Stimulated activated CD8-positive, alpha-beta memory T cell treated with anti-CD3 and anti-CD28 coated beads, Interleukin-7, amount 100 ng/mL, for 48 hours (primary cell): ENCODE data around the gene CDKL4.
A peak's percentile ranks its signal among the peaks of the same experiment; 100 is the strongest.
"Not testable (repeated sequence)": the region's sequence is repeated elsewhere in the genome, so short reads cannot be mapped to it uniquely, and the experiment has no call there.

Experiments used
- DNase-seq, 2 donors: peaks; one replicate each; pipeline ENCODE4 v3.0.0-alpha.2; 2020; ENCODE audit warnings: low read depth in 1 of 2; ENCODE audit errors: extremely low read depth in 1 of 2

Gene CDKL4

GRCh38 chr2:39243469-39244123 is at the start of gene CDKL4:
Gene CDKL4, minus strand, starts transcription at chr2:39243970.
- no peak for DNase-seq

GRCh38 chr2:39290433-39290832 is 46.7 kb upstream of the CDKL4 start:
- DNase-seq, result no peak

GRCh38 chr2:39289609-39290008 is 45.8 kb upstream of the CDKL4 start:
- no peak for DNase-seq

GRCh38 chr2:39283561-39283960 is 39.8 kb upstream of the CDKL4 start:
- no peak for DNase-seq

GRCh38 chr2:39281391-39281790 is 37.6 kb upstream of the CDKL4 start:
- DNase-seq, result no peak

GRCh38 chr2:39275016-39275415 is 31.2 kb upstream of the CDKL4 start:
- DNase-seq, result no peak

GRCh38 chr2:39269941-39270340 is 26.2 kb upstream of the CDKL4 start:
- no peak for DNase-seq

- DNase-seq, result no peak
Observed at GRCh38 chr2:39266916-39267434, 23.2 kb upstream of the CDKL4 start.

GRCh38 chr2:39266139-39266805 is 22.5 kb upstream of the CDKL4 start:
- DNase-seq, result no peak

- no peak for DNase-seq
Observed at GRCh38 chr2:39265315-39265714, 21.5 kb upstream of the CDKL4 start.

GRCh38 chr2:39264733-39265132 is 21.0 kb upstream of the CDKL4 start:
- DNase-seq, result no peak

GRCh38 chr2:39260087-39260486 is 16.3 kb upstream of the CDKL4 start:
- no peak for DNase-seq

- no peak for DNase-seq
Observed at GRCh38 chr2:39256040-39256439, 12.3 kb upstream of the CDKL4 start.

- DNase-seq, result no peak
Observed at GRCh38 chr2:39252888-39253518, 9.2 kb upstream of the CDKL4 start.

- no peak for DNase-seq
Observed at GRCh38 chr2:39247512-39248043, 3.8 kb upstream of the CDKL4 start.

- no peak for DNase-seq
Observed at GRCh38 chr2:39246382-39246980, 2.7 kb upstream of the CDKL4 start.

- DNase-seq, result peak in 1 of 2 donors; percentile 16
Observed at GRCh38 chr2:39244963-39245625, 1.3 kb upstream of the CDKL4 start.

GRCh38 chr2:39244241-39244862 is 582 bp upstream of the CDKL4 start:
- not testable (repeated sequence) for DNase-seq

- no peak for DNase-seq
Observed at GRCh38 chr2:39241588-39241987, 2.2 kb downstream of the CDKL4 start.

- DNase-seq, result no peak
Observed at GRCh38 chr2:39240758-39241157, 3.0 kb downstream of the CDKL4 start.
